K562 (cell line): ENCODE data around the gene ACTC1. TPM values are rescaled to one million over a fixed set of nuclear protein-coding genes. Genes with fewer than 3 reads are reported as not detected.

Experiments
- ATAC-seq: fragments of 200-7000 bp; cut with Tn5 transposase; 3 replicates; pipeline ENCODE4 v1.9.1; 2020; ENCODE audit warnings: moderate library complexity
- BruUV-seq: library from RNA; stranded (reverse); fragments of 400-500 nt; replicated peaks from 2 replicates; lab custom pipeline; 2021; lab: Mats Ljungman, UMichigan
- CTCF ChIA-PET: fragments of 300-600 bp; formaldehyde crosslinking; extraction: SDS; loops from one replicate; lab custom pipeline; 2021; ENCODE audit warnings: low intra/inter-chr PET ratio; lab: Yijun Ruan, JAX
- POLR2A ChIA-PET: fragments of 300-600, 350-650 bp; sonication (Branson Sonifier 250); formaldehyde crosslinking; extraction: SDS; loops from one replicate; lab custom pipeline; 2021; ENCODE audit warnings: antibody characterized with exemption, inconsistent platforms; lab: Yijun Ruan, JAX
- DNase-seq, 4 experiments: peaks; one replicate each; pipeline versions ENCODE4 v3.0.0 to v3.0.0-alpha.2; 2011 to 2018; ENCODE audit warnings: low spot score in 3 of 4, mixed read lengths in 3 of 4; ENCODE audit errors: extremely low read depth in 1 of 4
- FAIRE-seq: peaks from 2 replicates; lab custom pipeline; 2011; peaks lifted over from hg19 to GRCh38; lab: Jason Lieb, UNC
- H2AFZ ChIP-seq: 2 replicates; pipeline ENCODE4 v1.6.0; 2011; ENCODE audit warnings: low read depth, low read length, control low read depth, inconsistent platforms
- H3K27ac ChIP-seq: fragments of 200-600 bp; 3 replicates; pipeline ENCODE4 v1.8.0; 2011; ENCODE audit warnings: low read depth, mild to moderate bottlenecking, control low read depth, inconsistent platforms, low read length, moderate library complexity, mixed read lengths; ENCODE audit errors: extremely low read depth
- H3K27me3 ChIP-seq, 2 experiments: fragments of 300-600 bp in 1 of 2; 2 replicates in 1 of 2; 3 replicates in 1 of 2; pipeline versions ENCODE4 v1.6.0 to v1.8.0; 2011; ENCODE audit warnings: inconsistent platforms in 2 of 2, low read length in 2 of 2, mild to moderate bottlenecking in 1 of 2, mixed read lengths in 1 of 2, moderate library complexity in 1 of 2; ENCODE audit not compliant: control insufficient read depth in 2 of 2, insufficient read depth in 2 of 2
- H3K36me3 ChIP-seq: fragments of 300-600 bp; 3 replicates; pipeline ENCODE4 v1.8.0; 2011; ENCODE audit warnings: mild to moderate bottlenecking, low read length, inconsistent platforms; ENCODE audit not compliant: control insufficient read depth, insufficient read depth
- H3K4me1 ChIP-seq, 2 experiments: fragments of 200-600 bp in 1 of 2; replicated peaks in 1 of 2; 2 replicates in 1 of 2; 3 replicates in 1 of 2; pipeline versions ENCODE4 v1.5.1 to v1.8.0; 2011; ENCODE audit warnings: inconsistent platforms in 2 of 2, low read length in 2 of 2, mild to moderate bottlenecking in 1 of 2, mixed read lengths in 1 of 2, moderate library complexity in 1 of 2; ENCODE audit not compliant: control insufficient read depth in 2 of 2, insufficient read depth in 2 of 2
- H3K4me2 ChIP-seq: 2 replicates; pipeline ENCODE4 v1.6.1; 2011; ENCODE audit warnings: low read length, control low read depth, inconsistent platforms, mixed read lengths; ENCODE audit not compliant: insufficient read depth
- H3K4me3 ChIP-seq: fragments of 200-600 bp; sonication (generic), shearing (Covaris generic); 2 replicates; pipeline ENCODE4 v1.5.1; 2016; ENCODE audit warnings: control low read depth, inconsistent platforms
- H3K79me2 ChIP-seq: fragments of 200-600 bp; 3 replicates; pipeline ENCODE4 v1.8.0; 2011; ENCODE audit warnings: low read length, inconsistent platforms; ENCODE audit not compliant: control insufficient read depth, insufficient read depth
- H3K9ac ChIP-seq, 2 experiments: 2 replicates each; pipeline versions ENCODE4 v1.6.0 to v1.6.1; 2011; ENCODE audit warnings: low read depth in 2 of 2, low read length in 2 of 2, control low read depth in 1 of 2, inconsistent platforms in 1 of 2, mild to moderate bottlenecking in 1 of 2, mixed read lengths in 1 of 2; ENCODE audit not compliant: insufficient read depth in 1 of 2
- H3K9me1 ChIP-seq: one replicate; pipeline ENCODE4 v1.6.0; 2011; ENCODE audit warnings: inconsistent platforms, mild to moderate bottlenecking, low read length, moderate library complexity; ENCODE audit not compliant: control insufficient read depth, insufficient read depth
- H3K9me3 ChIP-seq: replicated peaks from 2 replicates; pipeline ENCODE4 v1.5.1; 2011; ENCODE audit warnings: low read depth, low read length, inconsistent platforms; ENCODE audit not compliant: control insufficient read depth, insufficient read depth
- H4K20me1 ChIP-seq: replicated peaks from 2 replicates; pipeline ENCODE4 v1.6.1; 2011; ENCODE audit warnings: low read length, inconsistent platforms, mixed read lengths; ENCODE audit not compliant: control insufficient read depth, insufficient read depth
- BHLHE40 ChIP-seq: IDR thresholded peaks from 2 replicates; pipeline ENCODE4 v1.6.1; 2011; ENCODE audit warnings: low read length, improper control_type of control experiment
- HNRNPL ChIP-seq: fragments of 200-400 bp; formaldehyde crosslinking; IDR thresholded peaks from 2 replicates; pipeline ENCODE4 v1.6.1; 2017; ENCODE audit warnings: low read depth, mild to moderate bottlenecking, low read length
- LCOR ChIP-seq: sonication (generic); formaldehyde crosslinking; IDR thresholded peaks from 2 replicates; pipeline ENCODE4 v1.8.0; 2022; ENCODE audit warnings: mild to moderate bottlenecking, missing genetic modification reagents
- TBL1XR1 ChIP-seq, 2 experiments: IDR thresholded peaks; 2 replicates each; pipeline ENCODE4 v1.6.1; 2012; ENCODE audit warnings: improper control_type of control experiment in 2 of 2, low read length in 2 of 2, mild to moderate bottlenecking in 1 of 2
- TSC22D4 ChIP-seq: fragments of 450-650 bp; IDR thresholded peaks from 2 replicates; pipeline ENCODE4 v1.6.1; 2016; ENCODE audit warnings: missing genetic modification characterization, missing biosample characterization, control low read depth
- ZNF212 ChIP-seq: fragments of 450-650 bp; formaldehyde crosslinking; IDR thresholded peaks from 2 replicates; pipeline ENCODE4 v1.4.0; 2020; ENCODE audit warnings: mild to moderate bottlenecking
- ZNF347 ChIP-seq: fragments of 450-650 bp; formaldehyde crosslinking; IDR thresholded peaks from 2 replicates; pipeline ENCODE4 v1.4.0; 2020; ENCODE audit warnings: low read depth, mild to moderate bottlenecking, moderate library complexity
- ZNF408 ChIP-seq: fragments of 250-450 bp; sonication (Bioruptor Pico); IDR thresholded peaks from 2 replicates; pipeline ENCODE4 v1.4.0; 2020; ENCODE audit warnings: low read depth, mild to moderate bottlenecking, moderate library complexity
- ZNF436 ChIP-seq: fragments of 250-450, 450-650 bp; sonication (Bioruptor Pico); formaldehyde crosslinking; IDR thresholded peaks from 2 replicates; pipeline ENCODE4 v1.7.0; 2020; ENCODE audit warnings: mild to moderate bottlenecking
- ZNF766 ChIP-seq: fragments of 200-800 bp; sonication (Bioruptor generic); conservative IDR thresholded peaks from 2 replicates; pipeline ENCODE4 v1.6.1; 2016; ENCODE audit warnings: missing genetic modification characterization, missing compliant biosample characterization
- WGBS: fragments of 100-300 bp; shearing (Covaris generic); methylation state at CpG from one replicate; pipeline ENCODE4 v1.1.6; 2016; ENCODE audit warnings: low coverage, mixed read lengths; ENCODE audit not compliant: insufficient coverage; ENCODE audit errors: missing lambda C conversion rate; 5-methylcytosine and 5-hydroxymethylcytosine counted together
- in situ Hi-C: fragments of 300-500 bp; cut with MboI; formaldehyde crosslinking; loops from 4 replicates; pipeline ENCODE4 v1.15.0; 2018; ENCODE audit warnings: inconsistent platforms, mixed read lengths
- intact Hi-C: fragments of 100-400 bp; cut with micrococcal nuclease; formaldehyde crosslinking; loops from 2 replicates; pipeline ENCODE4 v1.14.2; 2022
- polyA plus RNA-seq, 8 experiments: library from polyadenylated mRNA; depleted of rRNA in 4 of 8; stranded (reverse) in 5 of 8; unstranded in 3 of 8; fragments of >200 nt; fragmentation: Nextera tagmentation in 2 of 8; fragmentation: Illumina TruSeq in 1 of 8; extraction: Ambion mirVana in 2 of 8; extraction: Trizol in 1 of 8; gene quantifications; 2 replicates each; pipeline versions ENCODE4 v1.2.1 to v1.2.3, GENCODE V29; 2011 to 2014; ENCODE audit warnings: inconsistent platforms in 1 of 8, missing spikeins in 1 of 8
- total RNA-seq, 7 experiments: library from RNA; depleted of rRNA in 6 of 7; stranded (reverse); fragments of >200 nt in 6 of 7; fragmentation: Illumina TruSeq in 2 of 7; extraction: Trizol in 2 of 7; gene quantifications; 2 replicates each; pipeline versions ENCODE4 v1.2.1 to v1.2.3, GENCODE V29; 2011 to 2021; ENCODE audit warnings: low replicate concordance in 1 of 7
- TF ChIP-seq, protein P1 (sequence below): fragments of 450-650 bp; IDR thresholded peaks from one replicate; pipeline ENCODE4 v1.6.1; 2018; ENCODE audit warnings: mild to moderate bottlenecking, moderate library complexity; ENCODE audit not compliant: partially characterized antibody

Gene ACTC1
- total and polyA plus RNA-seq, 9 of the 15 experiments (the other 6 are each of a cell fraction or from before 2014, with no cell fraction given) = 0.08 to 0.84 (median 0.17) TPM; not detected in 3

DNA sequence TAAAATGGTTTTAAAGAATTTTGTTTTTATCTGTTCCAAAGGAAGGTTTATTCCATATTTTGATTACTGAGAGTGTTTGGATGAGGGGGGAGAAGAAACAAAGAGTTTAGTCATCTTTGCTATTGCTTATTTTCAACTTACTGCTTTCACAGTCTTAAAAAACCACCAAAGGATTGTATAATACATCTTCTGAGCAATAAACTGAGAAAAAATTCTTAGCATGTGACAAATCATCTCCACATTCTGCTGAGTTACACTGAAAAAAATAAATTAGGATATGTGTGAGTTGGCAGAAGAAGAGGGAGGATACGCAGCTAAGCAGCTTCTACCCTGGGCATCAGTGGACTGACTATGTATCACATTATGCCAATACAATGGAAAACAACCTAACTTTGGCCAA is 23.2 kb upstream of the ACTC1 start:
- H3K79me2 ChIP-seq = no peaks in the 10 kb centered on the region
- H2AFZ ChIP-seq = no peak overlapping the region
- no peak overlapping the region for H3K9ac ChIP-seq
- H3K9me1 ChIP-seq = no peaks in the 10 kb centered on the region
- peaks cover 0 to 3% of the 10 kb centered on the region in 2 experiments; a peak in 1 of 5 replicates for H3K4me1 ChIP-seq
- no peaks in the 10 kb centered on the region for H3K36me3 ChIP-seq
- ChIA-PET CTCF (no interaction called here), POLR2A (interaction anchor here (0.7 kb wide), 1 partner anchor 753 kb away, joined by 4 read pairs; no protein-coding TSS in a partner anchor)
- in situ Hi-C loops = no loop called here
- H3K9me3 ChIP-seq = no peaks in the 10 kb centered on the region
- no peak for FAIRE-seq
- no peak for ATAC-seq
- no peaks in the 10 kb centered on the region for H4K20me1 ChIP-seq
- no peak for DNase-seq
- no peak overlapping the region for H3K27ac ChIP-seq
- no TSS peak for BruUV-seq
- no peak for TF ChIP-seq TSC22D4 (tag)
- intact Hi-C loops = no loop called here
- no peak overlapping the region for H3K4me2 ChIP-seq
- H3K4me3 ChIP-seq = no peak overlapping the region
- no peaks in the 10 kb centered on the region for H3K27me3 ChIP-seq
- WGBS = 100% methylated on average over 1 of the region's 1 CpG

DNA sequence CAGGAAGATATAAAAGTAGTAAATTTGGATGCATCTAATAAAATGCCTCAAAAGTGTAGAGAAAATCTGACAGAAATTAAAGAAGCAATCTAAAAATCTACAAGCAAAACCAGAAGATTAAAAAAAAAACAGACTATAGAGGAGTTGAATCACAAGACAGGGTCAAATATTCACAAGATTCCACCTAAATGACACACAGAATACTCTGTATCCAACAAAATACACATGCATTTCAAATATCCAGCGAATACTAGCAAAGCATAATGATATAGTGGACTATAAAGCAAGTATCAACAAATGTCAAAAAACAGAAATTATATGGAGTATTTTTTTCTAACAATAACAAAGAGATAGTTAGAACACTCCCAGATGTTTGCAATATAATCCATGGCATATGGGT is 20.5 kb upstream of the ACTC1 start:
- DNase-seq = no peak
- no peak for FAIRE-seq
- Histone ChIP-seq H3K36me3 (no peaks in the 10 kb centered on the region), H4K20me1 (no peaks in the 10 kb centered on the region), H3K4me3 (no peak overlapping the region), H2AFZ (no peak overlapping the region), H3K4me2 (no peak overlapping the region), H3K79me2 (no peaks in the 10 kb centered on the region), H3K4me1 (peaks cover 3 to 9% of the 10 kb centered on the region in 2 experiments; a peak in 4 of 5 replicates), H3K9me3 (no peaks in the 10 kb centered on the region), H3K9me1 (no peaks in the 10 kb centered on the region), H3K27me3 (no peaks in the 10 kb centered on the region), H3K9ac (no peak overlapping the region), H3K27ac (no peak overlapping the region)
- POLR2A ChIA-PET = interaction anchor here (1.3 kb wide), 1 partner anchor 14 kb away, joined by 3 read pairs; no protein-coding TSS in a partner anchor
- in situ Hi-C loops (no loop called here), intact Hi-C loops (no loop called here)
- CTCF ChIA-PET = no interaction called here
- TF ChIP-seq HNRNPL (no peak), BHLHE40 (no peak), ZNF347 (CRISPR knock-in tag) (no peak), ZNF436 (CRISPR knock-in tag) (no peak), ZNF766 (CRISPR knock-in tag) (no peak), LCOR (no peak), TBL1XR1 (IDR thresholded peaks at IDR 0.05; ENCODE audit: low read length in 2 of 2) (no peak), ZNF408 (CRISPR knock-in tag) (no peak), ZNF212 (no peak)
- TF ChIP-seq, protein P1, sequence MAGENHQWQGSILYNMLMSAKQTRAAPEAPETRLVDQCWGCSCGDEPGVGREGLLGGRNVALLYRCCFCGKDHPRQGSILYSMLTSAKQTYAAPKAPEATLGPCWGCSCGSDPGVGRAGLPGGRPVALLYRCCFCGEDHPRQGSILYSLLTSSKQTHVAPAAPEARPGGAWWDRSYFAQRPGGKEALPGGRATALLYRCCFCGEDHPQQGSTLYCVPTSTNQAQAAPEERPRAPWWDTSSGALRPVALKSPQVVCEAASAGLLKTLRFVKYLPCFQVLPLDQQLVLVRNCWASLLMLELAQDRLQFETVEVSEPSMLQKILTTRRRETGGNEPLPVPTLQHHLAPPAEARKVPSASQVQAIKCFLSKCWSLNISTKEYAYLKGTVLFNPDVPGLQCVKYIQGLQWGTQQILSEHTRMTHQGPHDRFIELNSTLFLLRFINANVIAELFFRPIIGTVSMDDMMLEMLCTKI = no peak
- no peak for ATAC-seq
- WGBS = 36% methylated on average over 1 of the region's 1 CpG
- no TSS peak for BruUV-seq
